Nephron (organoid): ENCODE measurements around the gene TMEM203.

Experiments used
- H3K27ac Mint-ChIP-seq, 3 experiments: 2 replicates each; pipeline ENCODE4 v1.8.0; 2020; ENCODE audit warnings: mixed read lengths in 3 of 3, mild to moderate bottlenecking in 2 of 3, moderate library complexity in 1 of 3
- H3K27me3 Mint-ChIP-seq: 2 replicates; pipeline ENCODE4 v1.8.0; 2021; ENCODE audit warnings: low read depth, mild to moderate bottlenecking, moderate library complexity, mixed read lengths
- H3K36me3 Mint-ChIP-seq: 2 replicates; pipeline ENCODE4 v1.8.0; 2020; ENCODE audit warnings: low read depth, mixed read lengths
- H3K4me1 Mint-ChIP-seq: 2 replicates; pipeline ENCODE4 v1.8.0; 2020; ENCODE audit warnings: mixed read lengths
- H3K4me3 Mint-ChIP-seq, 3 experiments: 2 replicates each; pipeline ENCODE4 v1.8.0; 2020; ENCODE audit warnings: mild to moderate bottlenecking in 3 of 3, mixed read lengths in 3 of 3, moderate library complexity in 2 of 3
- H3K9me3 Mint-ChIP-seq: 2 replicates; pipeline ENCODE4 v1.8.0; 2020; ENCODE audit warnings: mixed read lengths
- TF ChIP-seq, protein P1 (sequence below), 3 experiments: fragments of 200-600 bp; sonication (generic); IDR thresholded peaks; one replicate each; pipeline ENCODE4 v1.5.0; 2021; ENCODE audit warnings: antibody characterized with exemption in 3 of 3; ENCODE audit not compliant: unreplicated experiment in 3 of 3

Gene TMEM203

DNA sequence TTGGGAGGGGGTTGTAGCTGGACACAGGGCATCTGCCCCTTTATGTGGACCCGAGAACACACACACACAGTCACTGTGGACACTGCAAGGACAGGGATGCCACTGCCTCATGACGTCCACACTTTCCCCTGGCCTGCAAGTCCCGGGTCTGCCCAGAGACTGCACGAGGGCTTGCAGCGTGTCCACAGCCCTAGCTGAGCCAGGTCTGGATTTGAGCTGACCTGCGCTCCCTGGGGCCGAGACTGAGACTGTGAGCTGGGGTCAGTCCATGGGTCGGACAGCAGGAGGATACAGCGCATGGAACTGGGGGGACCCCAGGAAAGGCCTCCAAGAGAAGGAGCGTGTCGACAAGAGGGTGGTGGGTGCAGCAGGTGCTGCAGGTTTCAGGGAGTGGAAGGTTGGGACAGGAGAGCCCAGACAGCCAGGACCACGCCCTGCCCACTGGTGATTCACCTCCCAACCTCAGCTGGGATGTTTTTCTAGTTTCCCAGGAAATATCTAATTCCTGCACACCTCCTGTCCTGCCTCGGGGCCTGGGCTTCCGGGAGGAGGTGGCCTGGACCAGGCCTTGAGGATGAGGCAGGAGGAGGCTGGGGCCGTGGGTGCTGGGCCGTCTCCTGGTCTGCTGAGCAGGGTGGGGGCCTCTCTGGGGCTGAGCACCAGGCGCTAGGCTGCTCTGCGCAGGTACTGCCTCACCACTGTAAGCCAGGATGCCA, 21.0 kb upstream of the TMEM203 start:
- Mint-ChIP-seq H3K27me3 (peaks cover 4% of the 10 kb centered on the region), H3K27ac (no peak overlapping the region), H3K9me3 (no peaks in the 10 kb centered on the region), H3K4me1 (peaks cover 5% of the 10 kb centered on the region), H3K36me3 (no peaks in the 10 kb centered on the region), H3K4me3 (peak overlapping the region in 1 of 3 experiments; percentile 37)
- TF ChIP-seq, protein P1, sequence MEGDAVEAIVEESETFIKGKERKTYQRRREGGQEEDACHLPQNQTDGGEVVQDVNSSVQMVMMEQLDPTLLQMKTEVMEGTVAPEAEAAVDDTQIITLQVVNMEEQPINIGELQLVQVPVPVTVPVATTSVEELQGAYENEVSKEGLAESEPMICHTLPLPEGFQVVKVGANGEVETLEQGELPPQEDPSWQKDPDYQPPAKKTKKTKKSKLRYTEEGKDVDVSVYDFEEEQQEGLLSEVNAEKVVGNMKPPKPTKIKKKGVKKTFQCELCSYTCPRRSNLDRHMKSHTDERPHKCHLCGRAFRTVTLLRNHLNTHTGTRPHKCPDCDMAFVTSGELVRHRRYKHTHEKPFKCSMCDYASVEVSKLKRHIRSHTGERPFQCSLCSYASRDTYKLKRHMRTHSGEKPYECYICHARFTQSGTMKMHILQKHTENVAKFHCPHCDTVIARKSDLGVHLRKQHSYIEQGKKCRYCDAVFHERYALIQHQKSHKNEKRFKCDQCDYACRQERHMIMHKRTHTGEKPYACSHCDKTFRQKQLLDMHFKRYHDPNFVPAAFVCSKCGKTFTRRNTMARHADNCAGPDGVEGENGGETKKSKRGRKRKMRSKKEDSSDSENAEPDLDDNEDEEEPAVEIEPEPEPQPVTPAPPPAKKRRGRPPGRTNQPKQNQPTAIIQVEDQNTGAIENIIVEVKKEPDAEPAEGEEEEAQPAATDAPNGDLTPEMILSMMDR (IDR thresholded peaks at IDR 0.05; ENCODE audit: unreplicated experiment in 3 of 3): no peak

DNA sequence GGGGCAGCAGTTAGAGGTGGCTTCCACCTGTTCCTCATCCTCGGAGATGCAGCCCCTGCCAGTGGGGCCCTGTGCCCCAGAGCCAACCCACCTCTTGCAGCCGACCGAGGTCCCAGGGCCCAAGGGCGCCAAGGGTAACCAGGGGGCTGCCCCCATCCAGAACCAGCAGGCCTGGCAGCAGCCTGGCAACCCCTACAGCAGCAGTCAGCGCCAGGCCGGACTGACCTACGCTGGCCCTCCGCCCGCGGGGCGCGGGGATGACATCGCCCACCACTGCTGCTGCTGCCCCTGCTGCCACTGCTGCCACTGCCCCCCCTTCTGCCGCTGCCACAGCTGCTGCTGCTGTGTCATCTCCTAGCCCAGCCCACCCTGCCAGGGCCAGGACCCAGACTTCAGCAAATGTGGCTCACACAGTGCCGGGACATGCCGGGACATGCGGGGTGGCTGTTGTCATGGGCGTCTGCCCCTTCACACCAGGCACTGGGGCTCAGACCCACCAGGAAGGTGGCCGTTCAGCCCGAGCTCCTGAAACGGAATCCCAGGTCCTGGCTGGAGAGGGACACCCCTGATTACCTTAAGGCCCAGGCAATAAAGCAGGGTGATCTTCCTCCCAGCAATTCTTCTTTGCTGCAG, 20.4 kb upstream of the TMEM203 start:
- H3K27me3 Mint-ChIP-seq: peaks cover 4% of the 10 kb centered on the region
- peak overlapping the region in 2 of 3 experiments; percentile 37 to 44 for H3K4me3 Mint-ChIP-seq
- no peak overlapping the region for H3K27ac Mint-ChIP-seq
- TF ChIP-seq, protein P1 (IDR thresholded peaks at IDR 0.05; ENCODE audit: unreplicated experiment in 3 of 3): no peak
- H3K9me3 Mint-ChIP-seq: no peaks in the 10 kb centered on the region
- H3K4me1 Mint-ChIP-seq: peaks cover 5% of the 10 kb centered on the region
- no peaks in the 10 kb centered on the region for H3K36me3 Mint-ChIP-seq

DNA sequence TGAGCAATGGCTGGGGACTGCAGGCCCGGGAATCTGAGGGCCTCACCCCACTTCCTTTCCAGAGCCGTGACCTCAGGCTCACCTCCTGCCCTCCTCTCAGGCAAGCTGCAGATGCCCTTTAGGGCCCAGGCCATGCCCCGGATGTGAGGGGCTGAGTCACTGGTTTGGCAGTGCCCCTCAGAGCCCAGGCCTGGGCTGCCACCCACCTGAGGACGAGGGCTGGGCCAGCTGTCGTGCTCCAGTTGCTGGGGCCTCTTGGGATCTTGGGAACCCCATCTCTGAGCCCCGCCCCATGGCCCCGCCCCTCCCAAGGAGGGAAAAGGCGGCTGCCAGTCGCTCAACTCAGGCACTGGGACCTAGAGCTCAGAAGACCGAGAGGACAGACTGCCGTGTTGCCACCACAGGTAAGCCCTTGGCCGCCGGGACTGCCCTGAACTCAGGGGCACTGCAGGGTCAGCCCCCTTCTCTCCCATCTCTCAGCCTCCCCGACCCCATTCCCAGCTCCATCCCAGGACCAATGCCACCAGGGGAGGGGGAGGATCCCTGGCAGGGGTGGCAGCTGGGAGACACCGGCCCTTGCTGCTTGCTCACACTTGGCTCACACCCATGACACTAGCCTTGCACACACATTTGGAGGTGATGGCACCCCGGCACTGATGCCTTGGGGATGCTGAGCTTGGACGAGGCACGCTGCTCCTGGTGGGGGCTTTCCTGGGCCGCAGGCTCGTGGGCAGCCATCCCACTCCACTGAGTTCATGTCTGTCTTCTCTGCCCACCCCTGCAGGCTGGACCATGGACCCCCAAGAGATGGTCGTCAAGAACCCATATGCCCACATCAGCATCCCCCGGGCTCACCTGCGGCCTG, 19.6 kb upstream of the TMEM203 start, which contains the start of gene CYSRT1:
CYSRT1 (plus strand) TSS at position 345 of the 865 bp plus-strand sequence; CDS start at position 793, 448 bp downstream.
- Mint-ChIP-seq H3K4me1 (peaks cover 5% of the 10 kb centered on the region), H3K4me3 (peak within 1 kb of the TSS; percentile 84), H3K36me3 (no peaks in the 10 kb centered on the region), H3K27ac (peak within 1 kb of the TSS in 1 of 3 experiments; percentile 76), H3K9me3 (no peaks in the 10 kb centered on the region), H3K27me3 (peaks cover 4% of the 10 kb centered on the region)
- TF ChIP-seq, protein P1 (IDR thresholded peaks at IDR 0.05; ENCODE audit: unreplicated experiment in 3 of 3): no peak

DNA sequence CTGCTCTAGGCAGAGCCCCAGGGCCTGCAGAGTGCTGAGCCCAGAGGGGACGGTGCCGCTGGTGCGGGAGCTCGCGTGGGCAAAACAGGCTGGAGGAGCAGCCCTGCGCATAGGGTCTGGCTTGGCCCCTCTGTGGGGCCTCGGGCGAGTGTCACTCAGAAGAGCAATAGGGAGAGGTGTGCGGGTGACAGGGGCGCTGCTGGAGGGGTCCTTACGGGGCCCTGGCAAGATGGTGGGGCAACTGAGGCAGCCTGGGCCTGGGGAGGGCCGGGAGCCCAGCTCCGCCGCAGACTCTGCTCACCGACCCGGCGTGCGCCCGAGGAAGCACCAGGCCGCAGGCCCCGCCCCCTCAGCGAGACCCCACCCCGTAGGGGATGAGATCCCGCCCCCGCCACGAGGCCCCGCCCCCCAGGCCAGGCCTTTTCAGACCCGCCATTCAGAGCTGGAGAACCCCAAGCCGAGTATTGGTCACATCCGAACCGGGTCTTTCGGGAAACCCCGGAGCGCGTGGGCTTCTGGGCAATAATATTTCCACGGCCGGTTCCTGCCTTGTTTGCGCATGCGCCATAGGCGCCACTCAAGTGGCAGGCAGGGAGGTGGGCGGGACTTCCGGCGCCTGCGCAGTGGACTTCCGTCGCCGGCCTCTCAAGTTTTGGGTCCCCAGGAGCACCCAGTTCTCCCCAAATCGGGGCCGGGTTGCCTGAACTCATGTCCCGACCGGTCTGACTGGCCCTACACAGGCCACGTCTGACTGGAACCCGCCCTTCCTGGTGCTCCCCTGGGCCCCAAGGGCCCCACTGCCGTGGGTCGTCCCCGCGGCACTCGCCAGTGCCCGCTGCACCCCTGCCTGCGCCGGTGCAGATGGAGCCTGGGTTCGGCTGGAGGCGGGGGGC, 17.9 kb upstream of the TMEM203 start:
- TF ChIP-seq, protein P1 (IDR thresholded peaks at IDR 0.05; ENCODE audit: unreplicated experiment in 3 of 3): no peak
- Mint-ChIP-seq H3K9me3 (no peaks in the 10 kb centered on the region), H3K4me3 (peak overlapping the region; percentile 84), H3K27ac (peak overlapping the region in 2 of 3 experiments; percentile 68 to 74), H3K27me3 (peaks cover 4% of the 10 kb centered on the region), H3K36me3 (no peaks in the 10 kb centered on the region), H3K4me1 (peaks cover 5% of the 10 kb centered on the region)
